HG02642 (cell line): Measurements from ENCODE around the gene FAAP20.

Source experiments
- ATAC-seq: cut with Tn5 transposase; IDR thresholded peaks from one replicate; pipeline ENCODE4 v1.9.1; 2021; ENCODE audit warnings: mild to moderate bottlenecking; ENCODE audit not compliant: unreplicated experiment, poor library complexity

The FAAP20 gene

DNA sequence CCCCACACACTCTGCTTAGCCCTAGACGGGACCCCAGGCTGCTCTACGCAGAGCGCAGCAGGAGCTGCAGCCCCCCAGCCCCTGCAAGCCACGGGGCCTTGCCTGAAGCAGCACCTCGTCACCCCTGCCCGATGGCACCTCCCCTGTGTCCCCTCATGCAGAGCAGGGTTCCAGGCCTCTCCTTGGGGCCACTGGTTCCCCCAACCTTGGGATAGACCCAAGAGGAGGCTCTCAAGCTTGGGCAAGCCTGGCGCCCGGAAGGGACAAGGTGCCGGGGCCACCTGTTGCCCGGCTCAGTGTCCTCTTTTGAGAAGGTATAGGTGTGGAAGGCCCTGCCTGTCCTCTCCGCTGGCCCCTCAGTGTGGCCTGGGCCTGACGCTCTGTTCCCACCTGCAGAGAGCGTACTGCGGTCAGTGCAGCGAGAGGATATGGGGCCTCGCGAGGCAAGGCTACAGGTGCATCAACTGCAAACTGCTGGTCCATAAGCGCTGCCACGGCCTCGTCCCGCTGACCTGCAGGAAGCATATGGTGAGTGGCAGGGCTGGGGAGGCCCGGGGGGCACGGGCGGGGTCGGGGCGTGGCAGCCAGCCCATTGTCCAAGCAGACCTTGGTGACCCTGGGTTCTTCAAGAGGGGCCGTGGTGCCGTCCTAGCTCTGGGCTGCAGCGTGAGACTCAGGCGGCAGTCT, 50.6 kb downstream of the FAAP20 start:
- ATAC-seq: no peak

DNA sequence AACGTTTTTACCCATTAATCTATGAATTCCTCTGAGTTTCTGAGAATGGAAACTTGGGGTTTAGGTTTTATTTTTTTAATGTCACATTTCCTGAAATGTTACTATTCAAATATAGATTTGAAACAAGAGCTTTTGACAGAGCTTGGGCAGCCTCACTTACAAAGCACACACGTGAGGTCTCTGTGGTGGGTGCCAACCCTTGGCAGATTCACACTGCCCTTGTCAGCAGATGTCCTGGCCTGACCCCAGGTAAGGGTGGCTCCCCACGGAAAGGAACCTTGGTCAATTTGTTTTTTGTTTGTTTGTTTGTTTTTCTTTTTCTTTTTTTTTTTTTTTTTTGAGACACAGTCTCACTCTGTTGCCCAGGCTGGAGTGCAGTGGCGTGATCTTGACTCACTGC, 53.5 kb downstream of the FAAP20 start:
- no peak for ATAC-seq
